ENCODE measurements around the gene ARHGAP35. TPM values are rescaled to one million over a fixed set of nuclear protein-coding genes. Genes with fewer than 3 reads are reported as not detected.

Gene ARHGAP35
- total RNA-seq, 6 experiments from 2014 or later = 51.9 to 69.8 (median 63.4) TPM

DNA sequence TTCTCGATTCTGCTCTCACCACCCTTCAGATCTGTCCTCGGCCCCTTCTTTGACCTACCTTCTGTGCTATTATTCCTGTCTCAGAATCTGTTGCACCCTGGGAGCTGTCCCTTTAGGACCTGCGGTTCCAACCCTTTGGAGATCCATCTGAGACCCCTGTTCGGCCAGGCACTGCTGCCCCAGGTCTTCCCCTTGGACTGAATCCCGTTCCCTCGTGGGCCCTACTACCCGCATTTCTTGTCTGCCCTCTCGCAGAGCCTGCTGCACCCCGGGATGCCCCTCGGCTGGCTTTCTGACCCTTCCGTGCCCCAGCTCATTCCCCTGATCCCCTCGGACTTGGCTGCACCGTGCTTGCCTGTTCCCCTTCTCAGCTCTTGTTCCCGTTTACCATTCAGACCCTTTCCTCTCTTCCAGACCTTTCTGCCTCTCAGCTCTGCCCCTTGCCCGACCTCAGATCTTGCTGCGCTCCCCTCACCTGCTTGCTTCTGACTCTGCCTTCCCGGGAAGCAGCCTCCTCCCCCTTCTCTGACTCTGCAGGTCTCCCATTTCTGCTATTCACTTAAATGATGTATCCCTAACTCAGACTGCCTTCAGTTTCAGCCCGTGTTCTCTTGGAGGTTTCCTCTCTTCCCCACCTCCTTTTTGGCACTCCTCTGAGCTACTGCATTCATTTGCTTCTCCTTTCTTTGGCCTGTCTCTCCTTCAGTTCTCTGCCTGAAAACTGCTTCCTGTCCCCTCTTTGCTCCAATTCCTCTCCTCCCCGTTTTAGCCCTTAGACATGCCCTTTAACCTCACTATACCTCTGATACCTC, 1.1 kb downstream of the ARHGAP35 start:
- peaks cover 7% of the 10 kb centered on the region for H3K4me1 Mint-ChIP-seq (ENCODE audit: low read depth)
- peaks cover 17% of the 10 kb centered on the region; the same call in 1 of the 2 replicates for H3K36me3 Mint-ChIP-seq (ENCODE audit: low read depth)
- no peak overlapping the region for H3K4me3 Mint-ChIP-seq
- no peaks in the 10 kb centered on the region for H3K9me3 Mint-ChIP-seq
- TF ChIP-seq, protein P1, sequence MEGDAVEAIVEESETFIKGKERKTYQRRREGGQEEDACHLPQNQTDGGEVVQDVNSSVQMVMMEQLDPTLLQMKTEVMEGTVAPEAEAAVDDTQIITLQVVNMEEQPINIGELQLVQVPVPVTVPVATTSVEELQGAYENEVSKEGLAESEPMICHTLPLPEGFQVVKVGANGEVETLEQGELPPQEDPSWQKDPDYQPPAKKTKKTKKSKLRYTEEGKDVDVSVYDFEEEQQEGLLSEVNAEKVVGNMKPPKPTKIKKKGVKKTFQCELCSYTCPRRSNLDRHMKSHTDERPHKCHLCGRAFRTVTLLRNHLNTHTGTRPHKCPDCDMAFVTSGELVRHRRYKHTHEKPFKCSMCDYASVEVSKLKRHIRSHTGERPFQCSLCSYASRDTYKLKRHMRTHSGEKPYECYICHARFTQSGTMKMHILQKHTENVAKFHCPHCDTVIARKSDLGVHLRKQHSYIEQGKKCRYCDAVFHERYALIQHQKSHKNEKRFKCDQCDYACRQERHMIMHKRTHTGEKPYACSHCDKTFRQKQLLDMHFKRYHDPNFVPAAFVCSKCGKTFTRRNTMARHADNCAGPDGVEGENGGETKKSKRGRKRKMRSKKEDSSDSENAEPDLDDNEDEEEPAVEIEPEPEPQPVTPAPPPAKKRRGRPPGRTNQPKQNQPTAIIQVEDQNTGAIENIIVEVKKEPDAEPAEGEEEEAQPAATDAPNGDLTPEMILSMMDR (IDR thresholded peaks at IDR 0.05) = no peak
- no peak overlapping the region for H3K27ac Mint-ChIP-seq
- no peak for DNase-seq
- H3K27me3 Mint-ChIP-seq (ENCODE audit: insufficient read depth) = peaks cover 3% of the 10 kb centered on the region; the same call in 1 of the 2 replicates

DNA sequence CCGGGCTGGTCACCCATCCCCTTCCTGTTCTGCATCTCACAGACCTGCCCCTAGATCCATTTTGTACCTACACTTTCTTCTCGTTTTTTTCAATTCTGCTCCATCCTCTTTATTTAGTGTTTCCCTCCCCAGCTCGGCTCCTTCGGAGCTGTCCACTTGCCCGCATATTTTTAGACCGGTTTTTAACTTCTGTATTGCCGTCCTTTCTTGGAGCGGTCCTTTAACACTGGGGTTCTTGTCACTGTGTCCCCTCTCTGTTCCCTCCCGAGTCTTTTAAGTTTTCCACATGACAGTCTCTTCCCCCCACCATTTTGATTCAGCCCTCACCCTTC, 1.7 kb downstream of the ARHGAP35 start:
- TF ChIP-seq, protein P1 (IDR thresholded peaks at IDR 0.05) = no peak
- no peak for DNase-seq
- Mint-ChIP-seq H3K4me1 (ENCODE audit: low read depth) (peaks cover 7% of the 10 kb centered on the region), H3K4me3 (no peak overlapping the region), H3K9me3 (no peaks in the 10 kb centered on the region), H3K27ac (no peak overlapping the region), H3K36me3 (ENCODE audit: low read depth) (peaks cover 17% of the 10 kb centered on the region; the same call in 1 of the 2 replicates), H3K27me3 (ENCODE audit: insufficient read depth) (peaks cover 3% of the 10 kb centered on the region; the same call in 1 of the 2 replicates)

DNA sequence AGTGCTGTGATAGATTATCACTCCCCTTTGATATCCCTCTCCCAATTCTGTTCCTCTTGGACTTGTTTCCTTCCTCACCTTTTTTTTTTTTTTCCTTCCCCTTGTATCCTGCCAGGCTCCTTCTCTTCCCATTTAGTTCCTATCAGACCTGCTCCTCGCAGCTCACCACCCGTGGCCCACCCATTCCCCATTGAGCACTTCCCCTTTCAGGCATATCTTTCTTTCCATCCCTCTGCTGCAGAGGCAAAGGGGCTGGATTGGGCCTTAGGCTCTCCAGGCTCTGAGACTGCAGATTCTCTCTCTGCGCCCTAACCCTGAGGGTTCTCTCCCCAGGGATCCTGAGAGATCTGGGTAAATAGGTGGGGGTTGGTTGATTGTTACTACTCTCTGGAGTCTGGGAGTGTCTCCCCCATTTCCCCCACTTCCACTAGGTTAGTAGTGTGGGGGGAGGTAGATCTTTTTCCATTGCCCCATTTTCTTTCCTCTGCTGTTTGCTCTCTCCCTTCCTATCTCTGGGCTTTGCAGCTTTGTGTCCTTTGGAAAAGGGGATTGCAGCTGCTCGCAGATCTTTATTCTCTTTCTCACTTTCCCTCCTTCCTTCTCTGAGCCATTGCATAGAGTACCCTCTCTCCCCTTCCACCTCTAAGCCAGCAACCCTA, 2.3 kb downstream of the ARHGAP35 start:
- Mint-ChIP-seq H3K27ac (no peak overlapping the region), H3K4me3 (no peak overlapping the region), H3K36me3 (ENCODE audit: low read depth) (peaks cover 17% of the 10 kb centered on the region; the same call in 1 of the 2 replicates), H3K9me3 (no peaks in the 10 kb centered on the region), H3K27me3 (ENCODE audit: insufficient read depth) (peaks cover 3% of the 10 kb centered on the region; the same call in 1 of the 2 replicates), H3K4me1 (ENCODE audit: low read depth) (peaks cover 7% of the 10 kb centered on the region)
- TF ChIP-seq, protein P1 (IDR thresholded peaks at IDR 0.05) = no peak
- no peak for DNase-seq

DNA sequence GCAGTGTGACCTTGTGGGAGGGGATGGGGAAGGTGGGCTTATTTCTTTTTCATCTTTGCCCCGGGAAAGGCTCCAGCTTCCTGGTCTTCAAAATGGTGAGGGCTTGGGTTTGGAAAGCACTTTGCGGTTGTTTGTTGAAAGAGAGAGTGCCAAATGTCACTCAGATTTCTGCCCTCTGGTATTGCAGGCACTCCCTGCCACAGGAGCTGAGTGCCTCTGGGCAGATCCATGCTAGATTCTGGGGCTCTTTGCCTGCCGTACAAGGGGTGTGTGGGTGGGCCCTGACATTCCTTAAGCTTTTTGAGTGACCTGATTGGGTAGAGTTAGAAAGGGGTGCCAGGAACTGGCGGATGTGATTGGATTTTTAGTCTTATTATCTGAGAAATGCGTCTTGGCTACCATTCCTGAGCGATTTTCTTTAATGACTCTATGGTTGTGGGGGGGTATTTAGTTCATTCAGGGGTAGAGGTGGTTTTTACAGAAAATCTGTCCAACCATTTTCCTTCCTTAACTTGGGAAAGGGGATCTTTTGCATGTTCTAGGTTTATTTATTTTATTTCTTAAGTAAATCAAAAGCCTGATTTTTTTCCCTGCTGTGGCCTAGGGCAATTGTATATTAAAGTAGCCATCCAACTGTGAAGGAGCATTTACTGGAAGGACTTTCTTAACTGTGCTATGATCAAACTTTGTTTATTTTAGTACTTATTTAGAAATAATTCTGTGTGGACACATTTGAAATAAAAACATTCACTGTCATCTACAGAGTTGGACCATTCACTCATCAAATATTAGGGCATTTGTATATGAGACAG, 3.2 kb downstream of the ARHGAP35 start:
- Mint-ChIP-seq H3K27me3 (ENCODE audit: insufficient read depth) (peaks cover 3% of the 10 kb centered on the region; the same call in 1 of the 2 replicates), H3K27ac (no peak overlapping the region), H3K9me3 (no peaks in the 10 kb centered on the region), H3K36me3 (ENCODE audit: low read depth) (peaks cover 17% of the 10 kb centered on the region; the same call in 1 of the 2 replicates), H3K4me1 (ENCODE audit: low read depth) (peaks cover 7% of the 10 kb centered on the region), H3K4me3 (no peak overlapping the region)
- TF ChIP-seq, protein P1 (IDR thresholded peaks at IDR 0.05) = no peak
- peak; percentile 55 for DNase-seq

DNA sequence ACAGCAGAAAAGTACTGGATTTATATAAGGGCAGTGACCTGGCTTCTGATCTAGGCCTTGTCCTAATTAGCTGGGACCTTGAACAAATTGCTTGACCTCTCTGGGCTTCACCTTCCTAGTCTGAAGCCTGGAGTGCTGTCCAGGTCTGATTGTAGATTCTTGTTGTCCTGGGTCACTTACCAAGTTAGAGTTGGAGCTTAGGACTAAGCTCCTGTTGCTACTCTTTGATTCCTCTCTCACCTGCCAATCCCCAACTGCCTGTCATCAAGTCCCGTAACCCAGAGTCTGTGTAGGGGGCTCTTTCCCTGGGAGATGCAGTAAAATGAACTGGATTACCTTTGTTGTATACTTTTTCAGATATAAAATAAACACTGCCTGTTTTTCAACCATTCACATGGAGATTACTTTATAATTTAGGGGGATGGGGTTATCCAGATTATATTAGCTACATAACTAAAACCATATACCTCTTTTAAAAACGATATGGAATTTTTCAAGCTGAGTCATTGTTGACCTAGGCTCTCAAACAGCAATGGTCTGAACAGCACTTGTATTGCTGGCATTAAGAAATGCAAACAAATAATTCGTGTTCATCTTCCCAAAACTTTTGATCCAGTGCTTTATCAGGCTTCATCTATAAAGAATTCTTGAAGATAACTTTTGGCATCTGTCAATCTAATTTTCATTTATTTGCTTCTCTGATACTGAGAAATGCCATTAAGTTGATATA, 5.8 kb downstream of the ARHGAP35 start:
- peaks cover 6% of the 10 kb centered on the region; the same call in 1 of the 2 replicates for H3K4me1 Mint-ChIP-seq (ENCODE audit: low read depth)
- H3K36me3 Mint-ChIP-seq (ENCODE audit: low read depth) = peaks cover 13% of the 10 kb centered on the region; the same call in 1 of the 2 replicates
- no peaks in the 10 kb centered on the region for H3K27me3 Mint-ChIP-seq (ENCODE audit: insufficient read depth)
- TF ChIP-seq, protein P1 (IDR thresholded peaks at IDR 0.05) = no peak
- no peak for DNase-seq
- H3K4me3 Mint-ChIP-seq = peak overlapping the region; percentile 33; the same call in 1 of the 2 replicates
- no peaks in the 10 kb centered on the region for H3K9me3 Mint-ChIP-seq
- peak overlapping the region; percentile 62 for H3K27ac Mint-ChIP-seq

Data from HFFc6 (cell line).